GM18526 (cell line): Measurements from ENCODE around the gene STAMBPL1.

Source experiments
- POLR2A ChIP-seq: IDR thresholded peaks from 3 replicates; pipeline ENCODE4 v1.6.1; 2011; ENCODE audit not compliant: insufficient read length; ENCODE audit errors: extremely low read depth

STAMBPL1 gene

DNA sequence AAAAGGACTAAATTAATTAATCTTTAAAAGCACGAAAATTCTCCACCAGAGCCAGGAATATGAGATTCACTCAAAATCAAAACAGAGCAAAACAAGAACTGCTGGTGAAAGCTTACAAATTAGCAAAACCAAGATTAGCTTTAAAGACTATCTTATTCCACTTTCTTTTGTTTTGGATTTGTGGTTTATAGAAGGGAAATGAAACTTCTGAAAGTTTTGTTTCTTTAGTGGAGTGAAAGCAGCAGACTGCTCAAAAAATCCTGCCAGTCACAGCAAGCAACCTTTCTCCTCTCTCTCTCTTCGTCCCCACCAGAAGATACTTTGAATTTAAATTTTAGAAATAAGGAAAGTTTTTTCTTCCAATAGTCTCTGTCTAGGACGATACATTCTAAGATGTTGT is 64.8 kb downstream of the STAMBPL1 start:
- no peak for TF ChIP-seq POLR2A

DNA sequence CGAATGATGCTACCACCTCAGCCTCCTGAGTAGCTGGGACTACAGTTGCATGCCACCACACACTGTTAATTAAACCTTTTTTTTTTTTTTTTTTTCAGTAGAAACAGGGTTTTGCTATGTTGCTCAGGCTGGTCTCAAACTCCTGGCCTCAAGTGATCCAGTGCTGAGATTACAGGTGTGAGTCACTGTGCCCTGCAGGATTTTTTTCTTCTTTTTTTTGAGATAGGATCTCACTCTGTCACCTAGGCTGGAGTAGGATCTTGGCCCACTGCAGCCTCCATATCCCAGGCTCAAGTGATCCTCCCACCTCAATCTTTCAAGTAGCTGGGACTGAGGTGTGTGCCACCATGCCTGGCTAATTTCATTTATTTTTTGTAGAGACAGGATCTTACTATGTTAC is 66.2 kb downstream of the STAMBPL1 start:
- TF ChIP-seq POLR2A, result no peak

DNA sequence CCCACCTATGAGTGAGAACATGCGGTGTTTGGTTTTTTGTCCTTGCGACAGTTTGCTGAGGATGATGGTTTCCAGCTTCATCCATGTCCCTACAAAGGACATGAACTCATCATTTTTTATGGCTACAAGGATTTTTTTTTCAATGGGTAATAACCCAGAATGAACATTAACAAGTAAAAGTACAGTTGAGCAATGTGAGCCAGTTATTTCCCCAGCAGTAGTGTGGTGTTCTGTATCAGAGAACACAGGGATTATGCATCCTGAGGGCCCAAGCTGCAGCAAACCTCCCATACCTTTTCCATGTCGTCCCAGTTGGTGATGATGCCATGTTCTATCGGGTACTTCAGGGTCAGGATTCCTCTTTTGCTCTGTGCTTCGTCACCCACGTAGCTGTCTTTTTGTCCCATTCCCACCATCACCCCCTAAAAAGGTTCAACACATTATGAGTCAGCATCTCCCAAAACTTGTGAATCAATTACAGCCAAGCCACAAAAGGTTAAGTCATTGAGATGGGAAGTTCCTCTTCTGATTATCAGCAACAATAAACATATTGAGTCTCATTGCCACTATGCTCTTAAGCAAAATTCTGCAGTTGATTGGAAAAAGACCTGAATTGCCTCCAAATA is 67.0 kb downstream of the STAMBPL1 start:
- no peak for TF ChIP-seq POLR2A

DNA sequence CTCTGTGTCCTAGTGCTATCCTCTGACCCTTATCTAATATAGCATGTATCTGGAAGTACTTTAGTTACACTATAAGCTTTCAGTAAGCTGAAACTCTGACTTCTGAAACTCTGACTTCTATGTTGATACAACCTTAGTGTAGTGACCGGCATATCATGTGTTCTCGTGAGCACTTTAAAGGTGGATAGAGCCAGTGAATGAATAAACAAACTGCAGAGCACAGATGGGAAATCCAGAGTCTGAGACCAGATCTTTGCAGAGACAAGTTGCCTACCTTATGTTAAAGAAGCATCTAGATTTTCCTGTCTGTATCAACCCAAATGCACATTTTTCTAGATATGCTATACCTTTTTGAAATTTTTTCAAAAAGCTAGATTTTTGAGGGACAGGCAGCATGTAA is 69.0 kb downstream of the STAMBPL1 start:
- no peak for TF ChIP-seq POLR2A

DNA sequence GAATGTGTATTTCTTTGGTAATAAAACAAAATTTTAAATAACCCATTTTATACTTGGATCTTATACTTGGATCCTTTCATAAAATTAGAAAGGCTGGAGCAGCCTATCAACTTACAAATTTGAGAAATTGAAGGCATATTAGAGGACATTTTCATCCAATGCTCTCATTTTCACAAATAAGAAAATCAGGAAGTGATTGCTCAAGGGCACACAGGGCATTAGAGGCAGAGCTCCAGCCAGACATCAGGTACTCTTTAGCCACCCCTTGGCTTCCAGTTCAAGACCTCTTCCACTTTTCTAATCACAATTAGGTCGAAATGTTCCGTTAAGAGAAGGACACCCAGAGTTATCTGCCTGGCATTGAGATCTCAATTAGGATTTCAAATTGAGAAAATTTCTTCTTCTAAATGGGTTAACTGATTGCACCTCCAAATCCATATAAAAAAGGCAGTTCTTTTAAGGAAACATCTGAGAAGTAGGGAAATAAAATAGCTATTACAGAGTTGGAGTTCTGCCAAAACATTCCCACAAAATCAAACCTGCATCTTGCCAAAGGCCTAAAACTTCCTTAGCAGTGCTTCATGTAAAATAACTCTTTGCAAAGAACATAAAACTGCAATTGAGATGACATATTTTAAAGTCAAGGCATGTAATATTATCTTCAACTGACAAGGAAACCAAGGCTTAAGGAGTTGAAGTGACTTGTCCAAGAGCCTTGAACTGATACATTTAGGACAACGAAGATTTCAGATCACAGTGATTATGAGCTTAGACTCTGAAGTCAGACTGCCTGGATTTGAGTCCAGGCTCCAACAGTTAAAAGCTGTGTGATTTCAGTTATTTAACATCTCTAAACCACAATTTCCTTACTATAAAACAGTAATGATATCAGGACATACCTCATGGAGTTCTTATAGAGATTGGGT is 70.1 kb downstream of the STAMBPL1 start:
- TF ChIP-seq POLR2A, result no peak

DNA sequence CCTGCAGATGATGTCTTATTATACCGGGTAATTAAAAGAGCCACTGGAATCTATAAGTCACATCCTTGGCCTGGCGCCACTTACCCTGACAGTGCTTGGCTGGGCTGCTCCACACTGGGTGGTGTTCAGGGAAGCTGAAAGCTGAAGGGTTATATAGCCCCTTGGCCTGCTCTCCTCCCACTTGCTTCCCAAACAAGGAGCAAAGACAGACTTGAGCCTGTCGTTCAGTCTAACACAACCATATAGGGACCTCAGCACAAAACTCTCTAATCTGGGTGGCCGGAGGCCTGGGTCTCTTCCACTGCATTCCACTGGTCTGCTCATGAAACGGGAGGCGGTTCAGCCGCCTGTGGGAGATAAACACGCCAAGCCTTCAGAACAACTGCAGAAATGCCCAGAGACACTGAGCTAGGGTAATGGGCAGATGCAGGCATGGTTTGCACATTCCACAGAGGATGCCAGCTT is 72.6 kb downstream of the STAMBPL1 start, which contains the start of gene ACTA2:
TSS of gene ACTA2 (minus strand) at position 127 of the 465 bp plus-strand sequence. CDS start 3,843 bp downstream, outside the sequence.
- TF ChIP-seq POLR2A, result no peak

DNA sequence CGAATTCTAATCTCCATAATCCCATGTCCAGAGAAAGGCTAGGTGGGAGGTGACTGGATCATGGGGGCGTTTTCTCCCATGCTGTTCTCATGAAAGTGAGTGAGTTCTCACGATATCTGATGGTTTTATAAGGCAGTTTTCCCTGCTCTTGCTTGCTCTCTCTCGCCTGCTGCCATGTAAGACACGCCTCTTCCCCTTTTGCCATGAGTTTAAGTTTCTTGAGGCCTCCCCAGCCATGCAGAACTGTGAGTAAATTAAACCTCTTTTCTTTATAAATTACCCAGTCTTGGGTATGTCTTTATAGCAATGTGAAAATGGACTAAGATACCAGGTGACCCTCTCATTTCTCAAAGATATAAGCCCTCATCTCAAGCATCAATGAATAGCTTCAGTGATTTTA is 73.6 kb downstream of the STAMBPL1 start:
- no peak for TF ChIP-seq POLR2A

DNA sequence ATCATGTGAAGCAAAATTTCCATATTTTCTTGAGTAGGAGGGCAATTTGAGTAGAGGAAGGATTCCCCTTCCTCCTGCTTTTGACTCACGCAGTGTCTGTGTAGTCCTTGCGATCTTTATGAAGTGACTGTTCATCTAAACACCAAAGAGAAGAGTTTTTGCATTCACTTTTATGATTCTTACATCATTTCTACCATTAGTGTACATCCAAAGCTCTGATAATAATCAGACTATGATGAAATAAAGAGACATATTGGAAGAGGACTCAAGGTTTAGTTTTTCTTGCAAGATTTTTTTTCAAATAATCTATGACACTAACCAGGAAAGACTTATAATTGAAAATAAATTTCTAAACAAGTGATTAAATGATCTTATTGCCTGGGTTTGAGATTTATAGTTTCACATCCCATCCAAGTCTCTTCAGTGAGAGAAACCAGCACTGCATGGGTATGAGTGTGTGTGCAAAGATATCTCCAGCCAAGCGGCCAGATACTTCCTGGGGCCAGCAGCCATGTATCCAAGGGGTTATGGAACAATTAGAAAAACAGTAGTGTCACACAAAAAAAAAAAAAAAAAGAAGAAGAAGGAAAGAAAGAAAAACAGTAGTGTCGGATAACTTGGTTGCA is 74.5 kb downstream of the STAMBPL1 start:
- TF ChIP-seq POLR2A, result no peak

DNA sequence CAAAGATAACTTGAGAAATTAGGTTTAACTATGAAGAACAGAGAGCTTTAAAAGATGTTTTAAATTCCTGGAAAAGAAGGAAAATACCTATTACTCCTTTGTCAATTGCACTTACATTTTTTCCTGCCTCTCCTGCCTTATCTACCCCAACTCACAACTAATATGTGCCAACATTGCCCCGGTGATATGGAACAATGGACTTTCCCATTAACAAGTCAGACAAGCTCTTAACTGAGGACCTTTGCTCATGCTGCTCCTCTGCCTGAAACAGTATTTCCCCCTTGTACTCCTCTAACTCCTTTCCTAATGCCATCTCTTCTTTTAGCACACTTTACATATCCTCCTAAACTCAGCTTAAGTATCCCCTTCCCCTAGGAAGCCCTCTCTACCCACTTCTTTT is 77.3 kb downstream of the STAMBPL1 start:
- TF ChIP-seq POLR2A, result no peak

DNA sequence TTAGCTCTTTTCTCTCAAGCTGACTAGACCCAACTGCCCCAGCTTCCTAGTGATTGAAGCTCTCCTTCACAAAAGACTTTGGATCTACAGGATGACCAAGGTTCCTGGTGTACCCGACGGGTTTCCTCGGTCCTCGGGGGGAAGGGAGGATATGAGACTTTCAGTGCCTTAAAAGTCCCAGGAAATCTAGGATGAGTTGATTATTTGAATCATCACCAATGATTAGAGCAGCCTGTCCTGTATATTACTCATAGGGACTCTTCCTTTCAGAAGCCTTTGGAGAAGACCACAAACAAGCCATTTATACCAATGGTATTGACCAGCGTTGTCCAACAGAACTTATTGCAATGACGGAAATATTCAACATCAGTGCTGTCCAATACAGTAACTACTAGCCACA is 78.7 kb downstream of the STAMBPL1 start:
- no peak for TF ChIP-seq POLR2A

DNA sequence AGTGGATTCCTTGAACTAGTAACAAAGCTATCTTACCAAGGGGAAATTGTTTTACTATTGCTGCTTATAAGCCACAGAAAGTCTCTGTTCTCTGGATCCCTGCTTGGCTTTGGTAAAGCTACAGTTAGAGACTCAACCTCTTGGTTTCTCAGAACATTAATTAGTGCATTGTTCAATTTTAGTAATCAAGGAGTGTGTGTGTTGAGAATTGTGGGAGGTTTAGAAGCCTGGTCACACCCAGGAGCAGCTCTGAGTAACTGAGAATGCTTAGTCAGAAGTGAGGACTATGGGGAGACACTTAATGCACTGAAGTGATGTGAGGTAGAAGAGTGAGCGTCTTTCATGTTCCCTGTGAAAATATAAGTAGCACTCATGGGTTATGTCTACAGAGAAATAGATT is 80.8 kb downstream of the STAMBPL1 start:
- TF ChIP-seq POLR2A, result no peak

DNA sequence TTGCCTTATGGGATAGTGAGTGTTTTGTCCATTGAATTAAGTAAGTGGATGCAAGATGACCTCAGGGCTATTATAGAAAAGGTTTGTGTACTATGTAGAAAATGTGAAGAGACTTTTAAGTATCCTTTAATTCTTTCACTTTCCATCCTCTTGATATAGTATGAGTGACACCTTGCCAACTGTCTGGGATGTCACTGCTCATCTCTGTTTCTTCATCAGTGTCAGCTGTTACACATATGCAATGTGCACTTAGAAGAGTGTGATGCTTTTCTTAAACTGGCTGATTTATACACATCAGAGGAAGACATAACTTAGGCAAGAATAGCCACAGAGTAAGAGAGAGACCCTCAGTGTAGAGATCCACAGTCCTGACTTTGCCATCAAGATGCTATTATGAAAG is 81.2 kb downstream of the STAMBPL1 start:
- no peak for TF ChIP-seq POLR2A

DNA sequence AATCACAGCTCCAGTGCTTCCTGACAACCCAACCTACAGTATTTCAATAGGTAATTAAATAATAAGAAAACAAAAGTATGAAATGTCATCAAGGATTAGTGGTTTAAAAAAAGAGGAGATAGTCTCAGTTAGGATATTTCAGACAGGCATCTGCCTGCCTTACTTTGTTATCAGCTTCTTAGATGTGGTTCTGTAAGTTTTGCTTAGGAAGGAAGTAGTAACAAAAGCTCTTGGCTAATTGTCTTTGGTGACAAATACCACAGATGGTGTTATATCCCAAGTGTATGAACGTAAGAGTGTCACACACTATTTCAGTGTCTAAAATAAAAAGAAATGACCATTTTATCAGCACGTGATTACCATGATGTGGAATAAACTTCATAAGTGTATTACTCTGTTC is 82.3 kb downstream of the STAMBPL1 start:
- no peak for TF ChIP-seq POLR2A

DNA sequence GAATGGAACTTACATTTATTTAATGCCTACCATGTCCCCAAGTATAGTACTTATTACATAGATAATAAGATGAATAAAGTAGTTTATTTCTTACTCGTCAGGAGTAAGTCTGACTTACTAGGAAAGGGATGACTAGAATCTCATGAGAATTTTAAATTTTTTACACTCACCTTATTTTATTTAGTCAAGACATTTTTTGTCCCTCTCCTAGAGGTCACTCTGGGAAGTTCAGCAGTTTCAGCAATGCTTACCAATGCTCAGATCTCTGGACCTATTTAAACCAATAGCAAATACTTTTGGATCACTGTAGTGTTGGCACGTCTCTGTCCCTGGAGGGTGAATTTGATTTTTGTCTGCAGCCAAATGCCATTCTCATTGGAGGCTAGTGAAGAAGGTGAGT is 83.3 kb downstream of the STAMBPL1 start:
- no peak for TF ChIP-seq POLR2A

DNA sequence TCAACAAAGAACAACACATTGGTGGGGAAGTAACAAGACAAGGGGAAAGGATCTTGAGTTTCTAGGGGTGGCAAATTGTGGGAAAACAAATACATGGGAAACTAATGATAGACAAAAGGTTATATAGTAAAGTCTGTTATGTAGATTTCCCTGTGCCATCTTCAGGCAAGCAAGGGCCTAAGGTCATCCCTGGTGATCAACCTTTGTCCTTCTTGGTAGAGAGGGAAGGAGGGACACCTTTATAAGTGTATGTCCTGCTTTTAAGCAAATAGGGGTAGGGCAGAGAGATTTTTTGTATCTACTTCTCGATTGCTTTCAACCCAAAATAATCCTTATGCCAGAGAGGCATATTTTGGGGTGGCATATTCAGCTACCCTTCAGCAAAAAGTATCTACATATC is 84.3 kb downstream of the STAMBPL1 start:
- no peak for TF ChIP-seq POLR2A
